ENCODE measurements around the gene FRMD4A.
A peak's percentile ranks its signal among the peaks of the same experiment; 100 is the strongest.
"Not testable (repeated sequence)": the region's sequence is repeated elsewhere in the genome, so short reads cannot be mapped to it uniquely, and the experiment has no call there.

The FRMD4A gene

GRCh38 chr10:13834581-13835286 is 496.0 kb downstream of the FRMD4A start:
- no peak for FAIRE-seq

- FAIRE-seq, result no peak
These were observed 499.0 kb downstream of the FRMD4A start for GRCh38 chr10:13831711-13832141.

- FAIRE-seq, result no peak
These were observed 500.3 kb downstream of the FRMD4A start for GRCh38 chr10:13830385-13830784.

- no peak for FAIRE-seq
These were observed 500.9 kb downstream of the FRMD4A start for GRCh38 chr10:13829790-13830189.

GRCh38 chr10:13828284-13828683 is 502.4 kb downstream of the FRMD4A start:
- FAIRE-seq, result not testable (repeated sequence)

- no peak for FAIRE-seq
These were observed 503.5 kb downstream of the FRMD4A start for GRCh38 chr10:13827076-13827797.

GRCh38 chr10:13823709-13824405 is 506.9 kb downstream of the FRMD4A start:
- no peak for FAIRE-seq

- no peak for FAIRE-seq
These were observed 507.5 kb downstream of the FRMD4A start for GRCh38 chr10:13823096-13823708.

GRCh38 chr10:13822490-13822889 is 508.2 kb downstream of the FRMD4A start:
- no peak for FAIRE-seq

GRCh38 chr10:13820964-13821337 is 509.8 kb downstream of the FRMD4A start:
- FAIRE-seq, result no peak

- FAIRE-seq, result no peak
These were observed 510.4 kb downstream of the FRMD4A start for GRCh38 chr10:13820119-13820963.

- FAIRE-seq, result peak; percentile 90
These were observed 514.4 kb downstream of the FRMD4A start for GRCh38 chr10:13816195-13816925.

GRCh38 chr10:13815756-13816155 is 515.0 kb downstream of the FRMD4A start:
- no peak for FAIRE-seq

- no peak for FAIRE-seq
These were observed 517.2 kb downstream of the FRMD4A start for GRCh38 chr10:13813550-13813949.

- no peak for FAIRE-seq
These were observed 517.9 kb downstream of the FRMD4A start for GRCh38 chr10:13812804-13813203.

GRCh38 chr10:13810568-13810967 is 520.2 kb downstream of the FRMD4A start:
- no peak for FAIRE-seq

GRCh38 chr10:13809427-13809826 is 521.3 kb downstream of the FRMD4A start:
- FAIRE-seq, result no peak

- no peak for FAIRE-seq
These were observed 522.0 kb downstream of the FRMD4A start for GRCh38 chr10:13808556-13809391.

- no peak for FAIRE-seq
These were observed 524.3 kb downstream of the FRMD4A start for GRCh38 chr10:13806419-13806818.

All from endometrium (tissue), 2 donors.